HG02970 (cell line): ENCODE measurements around the gene DRC3.

ENCODE experiments used
- ATAC-seq: cut with Tn5 transposase; IDR thresholded peaks from one replicate; pipeline ENCODE4 v1.9.1; 2021; ENCODE audit warnings: mild to moderate bottlenecking, moderate library complexity, moderate number of reproducible peaks; ENCODE audit not compliant: unreplicated experiment, low FRiP score

Gene DRC3

DNA sequence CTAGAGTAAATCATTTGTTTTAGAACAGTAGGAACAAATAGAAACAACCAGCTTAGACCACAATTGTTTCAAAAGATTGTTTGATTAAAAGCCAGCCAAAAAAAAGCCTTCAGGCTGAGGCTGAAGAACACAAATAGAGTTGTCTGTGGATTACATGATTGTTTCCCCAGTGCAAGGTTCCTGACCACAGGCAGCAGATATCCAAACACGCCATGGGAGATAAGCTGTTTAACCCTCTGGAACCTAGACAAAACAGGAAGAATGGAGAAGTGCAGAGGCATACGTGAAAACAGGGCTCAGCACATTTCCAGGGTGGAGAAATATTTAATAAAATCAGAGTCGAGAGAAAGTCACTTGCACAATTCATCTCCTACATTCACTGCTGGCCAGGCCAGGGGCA, 45.3 kb downstream of the DRC3 start:
- ATAC-seq = no peak

DNA sequence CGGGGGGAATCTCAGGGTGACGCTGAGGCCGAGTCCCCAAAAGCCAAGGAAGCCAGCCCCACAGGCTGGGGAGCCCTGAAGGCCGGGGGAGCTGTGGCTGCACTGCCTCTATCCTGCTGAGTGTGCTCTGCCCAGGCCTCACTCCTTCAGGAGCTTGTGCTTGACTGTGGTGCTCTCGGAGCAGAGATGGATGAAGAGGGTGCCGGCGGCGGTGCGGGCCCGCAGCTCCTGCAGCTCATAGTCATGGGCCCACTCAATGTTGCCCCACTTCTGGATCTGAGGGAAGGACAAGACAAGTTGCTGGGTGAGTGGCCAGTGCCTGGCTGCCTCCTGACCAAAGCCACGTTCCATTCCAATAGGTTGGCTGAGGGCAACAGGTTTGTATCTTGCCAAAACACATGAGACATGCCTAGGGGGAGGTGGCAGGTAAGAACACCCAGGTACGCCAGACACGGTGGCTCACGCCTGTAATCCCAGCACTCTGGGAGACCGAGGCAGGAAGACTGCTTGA, 45.8 kb downstream of the DRC3 start:
- ATAC-seq = no peak

DNA sequence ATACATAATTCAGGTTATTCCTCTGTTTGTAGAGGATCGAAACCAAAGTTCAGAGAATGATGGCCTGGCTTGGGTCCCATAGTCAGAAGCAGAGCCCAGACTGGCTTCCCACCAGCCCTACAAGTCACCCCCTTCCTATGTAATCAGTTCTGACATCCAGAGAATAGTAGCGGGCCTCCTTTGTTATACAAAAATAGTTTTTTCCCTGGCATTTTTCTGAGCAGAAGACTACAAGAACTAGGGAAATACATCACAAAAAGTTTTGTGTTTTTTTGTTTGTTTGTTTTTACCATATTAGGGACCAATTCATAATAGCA, 47.1 kb downstream of the DRC3 start:
- ATAC-seq = no peak

DNA sequence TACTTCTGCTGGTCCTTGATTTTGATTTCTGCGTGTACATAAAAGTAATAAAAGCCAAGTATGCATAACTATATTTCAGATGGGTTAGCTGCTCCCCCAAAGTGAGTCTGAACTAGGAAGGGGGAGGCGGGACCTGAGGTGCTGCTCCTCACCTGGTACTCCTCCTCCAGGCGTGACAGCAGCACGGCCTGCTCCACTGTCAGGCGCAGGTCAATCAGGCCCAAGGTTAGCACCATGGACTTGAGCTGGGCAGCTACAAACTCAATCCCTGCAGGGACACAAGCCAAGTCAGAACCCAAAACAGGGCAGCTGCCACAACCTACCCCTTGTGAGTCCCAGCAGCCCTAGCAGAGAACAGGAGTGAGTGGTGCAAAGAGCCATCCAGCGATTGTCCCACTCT, 48.3 kb downstream of the DRC3 start:
- no peak for ATAC-seq

DNA sequence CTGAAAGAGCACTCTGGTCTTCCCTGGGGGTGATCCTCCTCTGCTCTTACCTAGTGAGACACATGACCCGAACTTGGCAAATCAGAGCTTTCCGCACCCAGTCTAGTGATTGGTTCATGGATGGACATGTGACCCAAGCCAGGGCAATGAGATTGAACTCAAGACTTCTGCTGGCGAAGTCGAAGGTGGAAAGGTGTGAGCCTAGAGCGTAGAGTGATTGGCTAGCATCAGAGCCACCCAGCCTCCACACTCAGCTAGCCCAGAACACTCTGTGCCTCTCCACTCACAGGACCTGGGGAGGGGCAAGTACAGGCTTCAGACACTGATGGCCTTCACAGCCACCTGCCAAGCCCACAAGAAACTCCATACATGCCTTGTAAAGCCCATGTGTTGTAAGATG, 48.7 kb downstream of the DRC3 start:
- ATAC-seq = no peak

DNA sequence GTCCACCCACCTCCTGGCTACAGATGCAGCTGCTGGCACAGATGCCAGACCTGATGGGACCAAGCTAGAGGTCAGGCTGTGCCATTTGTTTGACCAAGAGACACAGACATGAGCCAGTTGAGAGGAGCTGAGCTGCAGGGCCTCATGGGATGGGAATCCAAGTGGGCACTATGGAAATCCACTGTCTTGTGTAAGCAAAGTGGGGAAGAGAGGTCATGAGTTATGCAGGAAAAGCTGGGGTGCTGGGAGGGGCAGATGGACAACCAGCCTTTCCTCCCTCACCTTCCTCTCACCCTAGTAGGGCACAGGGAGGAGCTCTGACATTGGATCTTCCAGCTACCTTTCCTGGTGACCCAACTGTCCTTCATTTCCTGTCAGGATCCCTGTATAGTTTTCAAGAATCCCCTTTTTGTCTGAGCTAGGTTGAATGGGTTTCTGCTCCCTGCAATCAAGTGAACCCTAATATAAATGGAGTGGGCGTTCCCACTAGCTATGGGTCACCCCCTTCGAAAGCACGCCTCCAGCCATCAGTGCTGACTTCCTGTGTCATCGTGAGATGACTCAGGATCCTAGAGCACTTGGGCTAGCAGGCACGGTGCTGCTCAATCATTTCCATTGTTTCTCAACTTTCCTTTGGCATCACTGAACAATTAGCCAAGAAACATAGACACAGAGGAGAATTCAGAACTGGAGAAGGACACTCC, 52.7 kb downstream of the DRC3 start:
- ATAC-seq = no peak

DNA sequence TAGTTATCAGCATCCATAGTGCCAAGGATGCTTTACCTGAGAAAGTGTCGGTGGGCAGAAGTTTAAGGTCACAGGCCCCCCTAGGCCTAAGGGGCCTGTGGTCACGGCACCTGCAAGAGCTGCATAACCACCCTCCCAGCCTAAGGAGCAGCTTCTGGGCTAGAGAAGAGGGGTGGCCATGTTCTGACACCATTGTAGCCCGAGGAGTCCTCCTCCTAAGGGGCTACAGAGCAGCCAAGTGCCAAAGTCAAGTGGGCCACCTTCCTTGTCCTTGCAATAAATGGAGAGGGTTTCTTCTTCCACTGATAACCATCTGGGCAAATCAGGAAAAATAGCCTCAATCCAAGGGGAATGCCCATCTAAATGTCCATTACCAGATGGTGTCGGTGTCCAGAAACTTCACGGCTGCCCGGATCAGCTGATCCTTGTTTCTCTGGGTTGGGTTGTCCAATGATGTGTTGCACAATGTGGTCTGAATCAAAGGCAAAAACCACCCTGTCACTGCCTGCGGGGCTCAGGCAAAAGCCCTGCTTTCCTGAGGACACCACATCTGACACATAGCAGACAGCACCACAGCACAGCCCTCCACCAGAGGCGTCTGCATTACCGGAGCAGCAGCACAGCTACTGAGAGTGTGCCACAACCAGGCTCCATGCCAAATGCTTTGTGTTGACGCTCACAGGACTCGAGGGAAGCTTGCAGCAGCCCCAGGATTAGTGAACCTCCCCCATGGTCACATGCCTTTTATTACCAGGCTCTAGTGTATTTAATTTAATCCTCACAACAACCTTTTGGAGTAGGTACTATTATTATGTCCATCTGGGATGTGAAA, 53.5 kb downstream of the DRC3 start:
- ATAC-seq = no peak

DNA sequence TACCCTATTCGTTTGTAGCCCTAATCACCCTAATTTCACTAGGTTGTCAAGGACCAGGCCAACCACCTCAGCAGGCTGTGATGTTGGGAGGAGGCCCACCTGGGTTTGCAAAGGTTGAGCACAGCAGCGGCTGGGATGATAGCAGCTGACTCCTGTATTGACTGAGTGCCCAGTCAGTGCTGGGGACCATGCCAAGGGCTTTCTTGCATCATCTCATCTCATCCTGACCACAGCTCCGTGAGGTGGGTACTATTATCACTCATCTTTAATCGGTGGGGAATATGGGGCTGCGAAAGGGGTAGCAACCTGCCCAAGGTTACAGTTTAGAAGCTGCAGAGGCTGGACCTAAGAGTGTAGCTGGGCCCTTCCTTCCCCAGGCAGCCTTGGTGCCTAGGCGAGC, 54.6 kb downstream of the DRC3 start:
- no peak for ATAC-seq

DNA sequence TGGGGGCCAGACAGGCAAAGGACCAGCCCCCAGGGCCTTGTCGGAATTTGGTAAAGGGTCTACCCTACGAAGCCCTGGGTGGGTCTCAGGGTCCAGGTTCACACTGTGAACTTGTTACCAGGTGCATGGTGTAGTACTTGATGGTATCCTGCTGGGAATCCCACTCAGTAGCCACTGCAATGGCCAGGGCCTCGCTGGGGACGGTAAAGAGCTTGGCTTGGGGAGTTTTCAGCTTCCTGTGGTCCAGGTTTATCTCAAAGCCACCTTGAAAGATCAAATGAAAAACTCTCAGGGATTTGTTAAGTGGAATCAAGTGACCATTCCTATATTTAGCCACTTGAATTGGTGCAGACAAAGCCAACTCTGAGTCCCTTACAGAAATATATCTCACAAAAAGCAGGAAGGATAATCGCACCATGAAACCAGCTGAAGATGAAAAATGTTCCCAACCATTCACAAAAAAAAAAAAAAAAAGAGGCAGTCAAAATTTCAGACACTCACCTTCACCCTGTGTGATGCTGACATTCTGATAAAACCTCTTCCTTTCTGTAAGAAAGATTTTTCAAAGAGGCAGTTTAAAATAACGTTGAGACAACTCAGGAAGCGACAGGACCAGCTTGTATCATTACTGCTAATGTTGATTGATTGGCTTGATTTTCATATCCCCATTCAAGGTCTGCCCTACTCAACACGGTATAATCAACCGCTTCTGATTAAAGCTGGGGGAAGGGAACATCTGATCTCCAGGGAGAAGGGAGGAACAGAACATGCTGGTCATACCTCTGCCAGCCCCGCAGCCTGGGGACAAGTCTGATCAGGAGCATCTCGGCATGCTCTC, 55.7 kb downstream of the DRC3 start:
- no peak for ATAC-seq

DNA sequence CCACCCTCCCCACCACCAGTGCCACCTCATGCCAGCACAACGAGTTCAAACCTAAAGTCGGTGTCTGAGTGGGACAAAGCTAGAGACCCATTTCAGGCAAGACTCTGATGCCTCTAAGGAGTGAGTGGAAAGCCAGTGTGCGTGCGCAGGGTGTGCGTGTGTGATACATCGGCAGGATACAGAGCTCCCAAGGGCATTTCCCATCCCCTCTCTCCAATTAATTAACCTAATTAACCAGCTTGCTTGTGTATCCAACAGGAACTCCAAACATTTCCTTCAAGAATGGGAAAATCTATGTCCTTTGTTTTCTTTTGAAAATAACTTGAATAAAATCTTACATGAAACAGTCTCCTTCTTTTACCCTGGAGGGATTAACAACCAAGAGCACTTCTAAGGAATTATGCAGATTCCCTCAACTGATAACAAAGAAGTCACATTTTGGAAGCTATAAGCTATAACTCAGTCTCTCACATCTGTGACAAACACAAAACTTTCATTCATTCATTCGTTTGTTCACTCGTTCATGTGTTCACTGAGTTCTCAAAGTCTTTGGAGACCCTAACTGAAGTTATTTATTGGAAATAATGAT, 56.4 kb downstream of the DRC3 start:
- no peak for ATAC-seq

DNA sequence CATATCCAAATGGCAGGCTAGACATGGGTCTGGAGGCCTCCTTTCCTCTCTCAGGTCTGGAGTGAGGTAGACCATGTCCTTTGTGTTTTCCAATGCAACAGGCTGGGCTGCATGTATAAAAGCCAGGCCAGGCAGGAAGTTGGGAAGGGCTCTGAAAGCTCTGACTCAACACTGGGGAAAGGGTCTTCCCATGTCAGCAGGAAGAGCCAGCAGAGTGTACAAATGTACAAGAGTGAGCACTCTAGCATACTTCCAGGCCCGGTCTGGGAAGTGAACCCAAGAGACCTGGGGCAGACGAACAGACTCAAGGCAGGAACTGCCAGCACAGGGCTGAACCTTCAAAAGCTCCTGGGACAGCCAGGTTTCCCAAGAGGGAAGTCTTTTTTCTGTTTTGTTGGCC, 59.3 kb downstream of the DRC3 start:
- ATAC-seq = no peak

DNA sequence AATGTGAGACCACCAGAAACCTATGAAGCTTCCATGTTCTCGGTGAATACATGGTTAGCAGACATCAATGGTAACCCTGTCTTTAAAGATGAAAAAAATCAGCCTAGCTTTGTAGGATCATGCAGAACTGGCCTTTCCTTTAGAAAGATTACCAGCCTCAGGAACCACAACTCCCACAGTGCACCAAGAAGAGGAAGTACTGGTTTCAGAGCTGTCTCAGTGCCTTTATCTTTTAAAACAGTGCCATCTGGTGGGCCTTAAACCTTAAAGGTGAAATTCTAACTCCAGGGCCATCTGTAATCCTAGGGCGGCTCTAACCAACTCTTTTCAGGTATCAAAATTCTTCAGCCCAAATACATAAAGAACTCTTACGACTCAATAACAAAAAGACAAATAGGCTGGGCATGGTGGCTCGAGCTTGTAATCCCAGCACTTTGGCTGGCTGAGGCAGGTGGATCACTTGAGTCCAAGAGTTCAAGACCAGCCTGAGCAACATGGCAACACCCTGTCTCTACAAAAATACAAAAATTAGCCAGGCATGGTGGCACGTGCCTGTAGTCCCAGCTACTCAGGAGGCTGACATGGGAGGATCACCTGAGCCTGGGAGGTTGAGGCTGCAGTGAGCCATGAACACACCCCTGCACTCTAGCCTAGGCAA, 60.9 kb downstream of the DRC3 start:
- ATAC-seq = no peak

DNA sequence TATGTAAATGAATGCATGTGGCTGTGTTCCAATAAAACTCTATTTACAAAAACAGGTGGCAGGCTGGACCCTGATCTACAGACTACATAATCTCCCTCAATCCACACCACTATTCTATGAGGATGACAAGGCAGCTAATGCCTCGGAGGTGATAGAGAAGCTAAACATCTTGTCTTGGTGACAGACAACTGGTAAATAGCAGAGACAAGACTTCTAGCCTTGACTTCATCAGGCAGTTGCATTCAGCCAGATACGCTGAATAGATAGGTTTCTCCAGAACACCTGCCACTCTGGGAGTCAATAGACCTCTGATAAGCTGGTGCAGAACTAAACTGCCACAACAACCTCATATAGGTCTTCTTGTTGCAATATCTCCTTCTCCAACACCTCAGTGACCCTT, 63.0 kb downstream of the DRC3 start:
- ATAC-seq = no peak

DNA sequence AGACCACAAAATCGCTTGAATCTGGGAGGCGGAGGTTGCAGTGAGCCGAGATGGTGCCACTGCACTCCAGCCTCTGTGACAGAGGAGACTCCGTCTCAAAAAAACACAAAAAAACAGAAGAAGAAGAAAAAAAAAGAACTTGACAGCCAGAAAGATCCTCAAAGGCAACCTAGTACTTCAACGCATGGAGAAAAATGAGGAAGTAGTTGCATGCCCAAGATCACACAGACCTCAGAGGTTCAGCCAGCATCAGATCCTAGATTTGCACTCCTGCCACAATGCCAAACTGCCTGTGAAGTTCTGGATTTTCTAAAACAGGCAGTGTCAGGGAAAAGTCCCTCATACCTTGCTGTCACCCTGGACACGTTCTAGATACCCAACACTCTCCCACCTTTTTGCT, 64.8 kb downstream of the DRC3 start:
- ATAC-seq = no peak

DNA sequence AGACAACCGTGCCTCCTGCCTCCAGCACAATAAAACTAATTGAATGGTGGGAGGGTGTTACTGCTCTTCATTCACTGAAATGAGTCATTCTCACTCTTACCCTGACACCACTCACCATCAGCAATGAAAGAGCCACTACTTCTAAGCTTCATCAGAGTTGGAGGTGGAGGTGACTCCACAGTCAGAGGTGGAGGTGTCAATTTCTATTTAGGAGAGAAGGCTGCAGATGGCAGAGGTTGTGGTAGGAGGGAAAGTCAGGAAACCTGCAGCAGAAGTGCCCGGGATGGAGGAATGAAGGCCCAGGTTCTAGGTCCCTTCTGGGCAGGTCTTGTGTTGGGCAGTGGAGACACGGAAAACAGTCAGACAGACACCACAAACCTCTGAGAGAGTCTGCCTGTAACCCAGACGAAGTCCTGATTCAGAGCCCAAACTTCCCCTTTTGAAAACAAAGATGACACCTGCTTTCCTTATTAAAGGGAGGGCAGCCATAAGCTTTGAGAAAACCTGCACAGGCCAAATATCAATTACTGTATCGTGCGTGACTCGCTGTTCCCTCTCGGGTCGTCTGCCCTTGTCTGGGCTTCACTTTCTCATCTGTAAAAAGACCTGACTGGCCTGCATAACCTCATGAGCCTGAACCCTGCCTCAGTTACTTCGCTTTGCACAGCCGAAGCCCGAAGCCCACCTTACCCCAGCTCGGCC, 65.6 kb downstream of the DRC3 start:
- ATAC-seq = no peak

DNA sequence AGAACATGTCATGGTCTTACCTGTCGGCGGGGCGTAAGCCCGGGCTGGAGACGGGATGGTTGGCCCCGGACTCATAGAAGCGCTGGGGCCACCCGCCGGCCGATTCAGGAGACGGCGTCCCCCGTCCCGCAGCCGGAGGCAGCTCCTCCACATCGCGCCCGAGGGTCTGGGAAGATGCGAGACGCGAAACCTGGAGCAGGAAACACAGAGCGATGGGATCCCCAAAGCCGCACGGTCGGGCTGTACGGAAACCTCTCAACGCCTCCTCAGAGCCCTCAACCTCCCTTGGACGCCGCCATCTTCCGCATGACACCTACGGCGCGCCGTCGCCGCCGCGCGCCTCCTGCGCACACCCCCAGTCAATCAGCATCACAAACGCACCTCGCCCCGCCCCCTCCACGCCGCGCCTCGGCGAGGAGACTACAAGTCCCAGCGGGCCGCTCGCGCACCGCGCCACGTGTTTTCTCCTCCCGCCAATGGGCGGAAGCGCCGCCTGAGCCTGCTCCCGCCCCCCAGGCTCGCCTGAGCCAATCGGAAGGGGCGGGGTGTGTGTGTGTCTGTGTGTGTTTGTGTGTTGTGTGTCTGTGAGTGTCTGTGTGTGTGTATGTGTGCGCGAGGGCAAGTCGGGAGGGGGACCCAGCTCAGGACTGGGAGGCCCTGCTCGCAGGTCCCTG, 66.3 kb downstream of the DRC3 start, which contains the start of the genes ATPAF2 and GID4:
Gene ATPAF2, minus strand, starts transcription at position 308 of the 674 bp plus-strand sequence. Its CDS starts 155 bp downstream, at position 153.
Gene GID4, plus strand, starts transcription at position 548 of the 674 bp plus-strand sequence. Its CDS starts 57 bp downstream, at position 605.
- ATAC-seq = peak; percentile 87

DNA sequence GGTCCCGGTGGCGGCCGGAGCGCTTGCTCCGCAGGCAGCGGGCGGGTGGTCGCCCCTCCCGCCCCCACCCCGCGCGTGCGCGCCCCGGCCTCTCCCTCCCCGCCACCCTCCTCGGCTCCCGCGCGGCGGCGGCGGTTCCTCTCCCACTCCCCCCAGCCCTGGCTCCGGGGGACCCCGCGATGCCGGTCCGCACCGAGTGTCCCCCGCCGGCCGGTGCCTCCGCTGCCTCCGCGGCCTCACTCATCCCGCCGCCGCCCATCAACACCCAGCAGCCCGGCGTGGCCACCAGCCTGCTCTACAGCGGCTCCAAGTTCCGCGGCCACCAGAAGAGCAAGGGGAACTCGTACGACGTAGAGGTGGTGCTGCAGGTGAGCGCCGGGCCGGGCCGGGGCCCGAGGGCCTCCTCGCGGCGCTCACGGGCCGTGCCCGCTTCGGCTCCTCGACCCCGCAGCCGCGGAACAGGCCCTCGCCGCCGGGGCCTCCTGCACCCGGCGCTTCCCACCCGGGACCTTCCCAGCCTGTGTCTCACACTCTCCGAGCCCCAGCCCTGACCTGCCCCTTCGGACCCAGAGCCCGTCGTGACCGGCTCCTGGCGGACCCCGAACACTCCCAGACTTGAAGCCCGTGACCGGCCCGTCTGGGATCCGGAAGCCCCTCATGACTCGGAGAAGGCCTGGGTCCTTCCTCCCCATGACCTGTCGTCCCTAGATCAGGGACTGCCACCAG, 67.0 kb downstream of the DRC3 start:
- ATAC-seq = peak; percentile 10

DNA sequence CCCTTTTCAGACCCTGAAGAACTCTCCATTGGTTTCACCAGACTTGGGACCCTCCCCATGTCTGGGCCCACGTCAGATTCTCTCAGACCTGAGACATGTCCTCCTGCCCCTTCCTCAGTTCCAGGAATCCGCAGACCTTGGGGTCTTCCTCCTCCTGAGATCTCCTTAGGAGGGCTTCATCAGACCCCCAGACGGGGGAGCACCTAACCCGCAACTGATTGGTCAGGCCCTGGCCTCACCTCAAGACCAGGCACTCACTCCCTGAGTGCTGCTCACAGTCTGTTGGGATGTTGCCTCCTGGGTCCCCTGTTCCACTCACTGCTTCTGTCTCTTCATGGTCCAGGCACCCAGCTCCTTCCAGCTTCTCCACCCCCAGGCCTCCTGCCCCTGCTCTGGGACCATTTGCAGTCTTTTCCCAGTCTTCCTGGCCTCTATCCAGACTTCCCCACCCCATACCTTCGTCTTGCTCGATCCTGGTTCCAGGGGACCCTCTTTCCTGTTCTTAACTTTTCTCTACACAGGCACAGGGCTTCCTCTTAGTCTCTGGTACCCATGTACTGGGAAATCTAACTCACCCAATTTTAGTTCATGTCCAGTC, 67.7 kb downstream of the DRC3 start:
- ATAC-seq = no peak
